Measurements from ENCODE around the gene CLDN7.

The CLDN7 gene

GRCh38 chr17:7250695-7251627 lies 11.3 kb downstream of the CLDN7 start:
- TF ChIP-seq, protein P1, sequence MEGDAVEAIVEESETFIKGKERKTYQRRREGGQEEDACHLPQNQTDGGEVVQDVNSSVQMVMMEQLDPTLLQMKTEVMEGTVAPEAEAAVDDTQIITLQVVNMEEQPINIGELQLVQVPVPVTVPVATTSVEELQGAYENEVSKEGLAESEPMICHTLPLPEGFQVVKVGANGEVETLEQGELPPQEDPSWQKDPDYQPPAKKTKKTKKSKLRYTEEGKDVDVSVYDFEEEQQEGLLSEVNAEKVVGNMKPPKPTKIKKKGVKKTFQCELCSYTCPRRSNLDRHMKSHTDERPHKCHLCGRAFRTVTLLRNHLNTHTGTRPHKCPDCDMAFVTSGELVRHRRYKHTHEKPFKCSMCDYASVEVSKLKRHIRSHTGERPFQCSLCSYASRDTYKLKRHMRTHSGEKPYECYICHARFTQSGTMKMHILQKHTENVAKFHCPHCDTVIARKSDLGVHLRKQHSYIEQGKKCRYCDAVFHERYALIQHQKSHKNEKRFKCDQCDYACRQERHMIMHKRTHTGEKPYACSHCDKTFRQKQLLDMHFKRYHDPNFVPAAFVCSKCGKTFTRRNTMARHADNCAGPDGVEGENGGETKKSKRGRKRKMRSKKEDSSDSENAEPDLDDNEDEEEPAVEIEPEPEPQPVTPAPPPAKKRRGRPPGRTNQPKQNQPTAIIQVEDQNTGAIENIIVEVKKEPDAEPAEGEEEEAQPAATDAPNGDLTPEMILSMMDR (conservative IDR thresholded peaks at IDR 0.05): no peak
- TF ChIP-seq ZFX (IDR thresholded peaks at IDR 0.05): peak; percentile 46
- H3K27ac ChIP-seq: peak overlapping the region; percentile 87

DNA sequence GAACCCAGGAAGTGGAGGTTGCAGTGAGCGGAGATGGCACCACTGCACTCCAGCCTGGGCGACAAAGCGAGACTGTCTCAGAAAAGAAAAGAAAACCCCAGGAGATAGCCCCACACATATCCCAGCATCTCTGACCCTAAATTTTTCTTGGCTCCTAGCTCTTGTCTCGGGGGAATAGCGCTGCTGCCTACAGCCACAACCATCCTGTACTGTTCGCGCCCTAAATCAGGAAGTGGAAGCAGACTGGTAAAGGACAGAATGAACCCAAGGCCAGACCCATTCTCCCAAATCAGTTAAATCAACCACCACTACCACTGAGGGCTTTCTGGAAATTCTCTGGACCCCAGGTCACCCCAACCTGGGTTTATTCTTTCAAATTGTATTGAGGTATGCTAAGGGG lies 12.4 kb downstream of the CLDN7 start:
- peak overlapping the region; percentile 87 for H3K27ac ChIP-seq

DNA sequence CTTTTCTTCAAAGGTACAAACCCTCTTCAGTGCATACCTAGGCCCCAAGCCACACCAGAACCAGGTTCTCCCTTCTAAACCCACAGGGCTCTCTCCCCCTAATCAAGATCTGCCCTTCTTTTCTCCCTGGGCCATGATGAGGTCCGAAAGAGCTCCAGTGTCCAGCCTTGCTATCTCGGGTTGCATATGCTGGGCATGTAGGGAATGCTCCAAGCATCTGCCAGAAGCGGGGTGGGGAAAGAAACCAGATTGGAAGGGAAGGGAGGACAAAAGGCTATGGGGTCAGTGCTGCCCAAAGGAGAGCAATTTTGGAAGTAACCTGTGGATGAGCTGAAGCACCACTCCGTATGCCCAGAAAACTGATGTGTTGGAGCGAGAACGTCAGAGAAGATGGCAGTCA lies 13.1 kb downstream of the CLDN7 start:
- no peak for TF ChIP-seq ZFX (IDR thresholded peaks at IDR 0.05)
- TF ChIP-seq, protein P1 (conservative IDR thresholded peaks at IDR 0.05): no peak
- H3K27ac ChIP-seq: no peak overlapping the region

More for the DNA sequence above, 12.4 kb downstream of the CLDN7 start:
- TF ChIP-seq ZFX (IDR thresholded peaks at IDR 0.05): no peak
- TF ChIP-seq, protein P1 (conservative IDR thresholded peaks at IDR 0.05): no peak

DNA sequence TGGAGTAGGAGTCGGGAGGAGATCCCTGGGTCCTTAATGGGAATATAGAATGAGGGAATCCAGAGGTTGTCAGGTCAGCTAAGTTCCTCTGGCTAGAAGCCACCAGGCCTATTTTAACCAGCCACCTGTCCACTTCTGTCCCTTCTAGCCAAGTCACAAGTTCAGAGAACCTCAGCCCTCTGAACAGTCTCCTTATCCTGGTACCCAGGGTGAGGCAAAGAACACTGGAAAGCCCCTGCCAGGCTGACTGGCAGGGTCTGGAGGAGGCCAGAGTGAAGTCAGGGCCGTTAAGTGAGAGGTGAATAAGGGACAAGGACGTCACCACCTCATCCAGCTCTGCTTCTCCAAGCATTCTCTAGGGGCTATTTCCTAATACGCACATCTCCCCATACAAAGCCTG lies 13.5 kb downstream of the CLDN7 start:
- no peak overlapping the region for H3K27ac ChIP-seq
- TF ChIP-seq, protein P1 (conservative IDR thresholded peaks at IDR 0.05): no peak
- TF ChIP-seq ZFX (IDR thresholded peaks at IDR 0.05): no peak

GRCh38 chr17:7246779-7247178 lies 15.5 kb downstream of the CLDN7 start:
- TF ChIP-seq, protein P1 (conservative IDR thresholded peaks at IDR 0.05): no peak
- no peak for TF ChIP-seq ZFX (IDR thresholded peaks at IDR 0.05)
- H3K27ac ChIP-seq: no peak overlapping the region

DNA sequence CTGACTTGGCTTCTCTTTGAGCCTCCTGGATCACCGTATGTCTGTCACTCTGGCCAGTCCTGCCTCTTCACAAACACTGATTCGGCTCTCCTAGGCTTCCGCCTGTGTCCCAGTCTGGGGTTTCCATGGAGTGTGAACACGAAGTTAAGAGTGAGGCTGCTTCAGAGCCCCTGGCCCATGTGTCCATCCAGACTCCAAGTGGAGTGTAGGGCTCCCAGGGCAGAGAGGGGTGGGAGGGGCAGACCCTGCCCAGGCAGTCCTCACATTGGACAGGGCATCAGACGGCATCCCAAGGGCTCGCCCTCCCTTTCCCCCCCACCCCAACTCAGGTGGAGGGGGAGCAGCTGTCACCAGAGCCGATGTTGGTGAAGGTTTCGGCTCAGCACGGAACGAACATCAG lies 18.4 kb downstream of the CLDN7 start:
- H3K27ac ChIP-seq: peak overlapping the region; percentile 94; the same call in 1 of the 2 replicates

- no peak for TF ChIP-seq ZFX (IDR thresholded peaks at IDR 0.05)
- TF ChIP-seq, protein P1 (conservative IDR thresholded peaks at IDR 0.05): no peak
- H3K27ac ChIP-seq: peak overlapping the region; percentile 94
These were observed 18.9 kb downstream of the CLDN7 start for GRCh38 chr17:7243453-7243729.
